Activated effector memory CD4-positive, alpha-beta T cell treated with anti-CD3 and anti-CD28 coated beads, Interleukin-2, amount 50 U/mL, for 16 hours (primary cell): ENCODE data around the gene MCF2.
"Not testable (repeated sequence)": the region's sequence is repeated elsewhere in the genome, so short reads cannot be mapped to it uniquely, and the experiment has no call there.

ENCODE experiments used
- DNase-seq: peaks from one replicate; pipeline ENCODE4 v3.0.0-alpha.2; 2020

Gene MCF2, protein sequence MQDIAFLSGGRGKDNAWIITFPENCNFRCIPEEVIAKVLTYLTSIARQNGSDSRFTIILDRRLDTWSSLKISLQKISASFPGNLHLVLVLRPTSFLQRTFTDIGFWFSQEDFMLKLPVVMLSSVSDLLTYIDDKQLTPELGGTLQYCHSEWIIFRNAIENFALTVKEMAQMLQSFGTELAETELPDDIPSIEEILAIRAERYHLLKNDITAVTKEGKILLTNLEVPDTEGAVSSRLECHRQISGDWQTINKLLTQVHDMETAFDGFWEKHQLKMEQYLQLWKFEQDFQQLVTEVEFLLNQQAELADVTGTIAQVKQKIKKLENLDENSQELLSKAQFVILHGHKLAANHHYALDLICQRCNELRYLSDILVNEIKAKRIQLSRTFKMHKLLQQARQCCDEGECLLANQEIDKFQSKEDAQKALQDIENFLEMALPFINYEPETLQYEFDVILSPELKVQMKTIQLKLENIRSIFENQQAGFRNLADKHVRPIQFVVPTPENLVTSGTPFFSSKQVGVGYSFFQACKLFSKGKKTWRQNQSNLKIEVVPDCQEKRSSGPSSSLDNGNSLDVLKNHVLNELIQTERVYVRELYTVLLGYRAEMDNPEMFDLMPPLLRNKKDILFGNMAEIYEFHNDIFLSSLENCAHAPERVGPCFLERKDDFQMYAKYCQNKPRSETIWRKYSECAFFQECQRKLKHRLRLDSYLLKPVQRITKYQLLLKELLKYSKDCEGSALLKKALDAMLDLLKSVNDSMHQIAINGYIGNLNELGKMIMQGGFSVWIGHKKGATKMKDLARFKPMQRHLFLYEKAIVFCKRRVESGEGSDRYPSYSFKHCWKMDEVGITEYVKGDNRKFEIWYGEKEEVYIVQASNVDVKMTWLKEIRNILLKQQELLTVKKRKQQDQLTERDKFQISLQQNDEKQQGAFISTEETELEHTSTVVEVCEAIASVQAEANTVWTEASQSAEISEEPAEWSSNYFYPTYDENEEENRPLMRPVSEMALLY

DNA sequence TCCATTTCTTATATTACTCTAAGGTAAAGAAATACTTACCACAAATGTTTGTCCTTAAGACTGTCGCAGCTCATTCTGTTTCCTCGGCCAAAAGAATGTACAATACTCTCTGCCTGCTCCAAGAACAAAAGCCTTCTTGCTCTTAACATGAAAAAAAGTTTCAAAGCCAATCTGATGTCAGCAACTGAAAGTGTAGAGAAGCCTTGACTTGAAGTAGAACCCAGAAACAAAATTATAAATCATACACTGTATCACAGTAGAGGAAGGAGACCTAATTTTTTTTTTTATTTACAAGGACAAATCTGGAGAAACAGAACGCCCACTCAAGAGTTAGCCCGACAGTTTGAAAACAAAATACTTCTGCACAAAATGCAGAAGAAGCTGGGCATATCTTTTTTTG, at the start of gene MCF2:
MCF2 (minus strand) TSS at position 101 of the 400 bp plus-strand sequence. CDS start 56,423 bp downstream, outside the sequence.
- no peak for DNase-seq

DNA sequence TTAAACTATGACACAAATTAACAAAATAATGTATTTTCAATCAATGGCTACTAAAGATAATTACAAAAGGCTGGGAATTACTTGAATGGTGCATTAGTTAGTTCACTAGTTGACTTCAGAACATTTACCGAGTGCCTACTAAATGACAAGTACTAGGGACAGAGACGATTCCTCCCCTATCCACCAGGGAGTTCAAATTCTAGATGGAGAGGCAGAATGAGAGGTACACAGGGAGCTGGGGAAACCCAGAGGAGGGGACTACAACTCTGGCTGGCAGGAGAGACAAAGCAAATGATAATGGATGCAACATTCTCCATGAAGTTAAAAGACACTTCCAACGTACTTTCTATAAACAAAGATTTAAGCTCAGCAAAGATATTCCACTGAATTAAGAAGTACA, 43.1 kb upstream of the MCF2 start:
- DNase-seq, result no peak

DNA sequence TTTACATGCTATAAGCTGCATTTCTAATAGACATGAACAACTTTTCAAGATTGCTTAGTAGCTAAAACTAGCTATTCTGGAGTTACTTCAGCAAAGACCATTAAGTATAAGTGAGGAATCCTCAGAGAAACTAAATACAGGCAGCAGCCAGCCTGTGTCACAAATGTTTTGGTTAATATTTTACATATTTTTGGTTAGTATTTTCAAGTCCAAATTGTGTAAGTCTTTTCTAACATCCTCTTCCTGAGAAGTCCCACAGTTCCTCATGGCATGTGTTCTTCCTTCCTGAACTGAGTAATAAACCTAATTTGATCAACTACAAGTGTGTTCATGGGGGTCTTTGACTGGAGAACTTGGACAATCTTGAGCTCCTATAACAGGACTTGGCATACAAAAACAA, 42.4 kb upstream of the MCF2 start:
- DNase-seq, result no peak

DNA sequence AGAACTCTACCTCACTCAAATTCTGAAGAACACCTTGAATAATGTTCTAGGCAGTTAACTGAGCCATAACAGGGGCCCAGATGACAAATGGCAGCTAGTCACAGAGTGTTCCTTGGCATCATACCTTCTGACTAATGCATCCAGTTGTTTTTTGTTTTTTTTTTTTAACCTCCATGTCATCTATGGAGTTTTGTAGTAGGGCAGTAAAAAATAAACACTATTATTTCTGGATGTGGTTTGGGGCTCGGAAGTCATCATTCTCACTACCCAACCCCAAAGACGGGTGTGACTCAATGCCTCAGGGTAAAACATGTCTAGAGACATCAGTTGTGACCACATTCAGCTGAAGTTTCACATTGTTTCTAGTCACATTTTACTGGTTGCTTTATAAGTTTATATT, 31.2 kb upstream of the MCF2 start:
- no peak for DNase-seq

DNA sequence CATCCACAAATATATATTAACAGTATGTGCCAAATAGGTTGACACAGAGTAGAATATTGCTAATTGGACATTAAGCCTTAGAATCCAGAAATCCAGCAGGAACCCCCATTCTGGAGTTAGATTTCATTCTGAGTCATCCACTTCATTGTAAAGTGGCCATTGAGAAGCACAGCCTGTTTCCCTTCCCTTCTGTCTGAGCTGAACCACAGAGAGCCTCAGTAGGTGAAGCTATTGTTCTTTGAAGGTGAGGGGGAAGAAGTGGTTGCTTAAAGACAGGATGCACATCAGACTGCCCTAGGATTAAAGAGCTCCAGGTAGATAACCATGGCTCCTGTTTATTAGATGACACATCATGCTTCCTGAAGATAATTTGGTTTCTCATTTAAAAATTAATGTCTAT, 30.6 kb upstream of the MCF2 start:
- no peak for DNase-seq

DNA sequence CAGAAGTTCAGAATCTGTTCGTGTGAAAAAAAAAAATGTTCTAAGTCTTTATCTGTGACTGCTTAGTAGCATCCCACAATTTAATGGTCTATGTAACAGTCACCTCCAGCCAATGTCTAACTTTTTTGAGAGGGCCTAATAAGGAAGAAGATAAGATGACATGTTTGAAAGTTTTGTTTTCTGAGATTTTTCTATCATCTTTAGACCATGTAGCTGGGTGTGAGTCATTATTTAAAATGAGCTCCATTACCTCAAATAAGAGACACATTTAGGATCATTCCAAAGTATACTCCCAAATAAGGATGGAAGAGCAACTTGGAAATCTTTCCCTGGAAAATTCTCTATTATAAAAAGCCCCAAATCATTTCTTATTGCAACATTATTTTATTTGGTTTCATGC, 28.2 kb upstream of the MCF2 start:
- DNase-seq, result no peak

DNA sequence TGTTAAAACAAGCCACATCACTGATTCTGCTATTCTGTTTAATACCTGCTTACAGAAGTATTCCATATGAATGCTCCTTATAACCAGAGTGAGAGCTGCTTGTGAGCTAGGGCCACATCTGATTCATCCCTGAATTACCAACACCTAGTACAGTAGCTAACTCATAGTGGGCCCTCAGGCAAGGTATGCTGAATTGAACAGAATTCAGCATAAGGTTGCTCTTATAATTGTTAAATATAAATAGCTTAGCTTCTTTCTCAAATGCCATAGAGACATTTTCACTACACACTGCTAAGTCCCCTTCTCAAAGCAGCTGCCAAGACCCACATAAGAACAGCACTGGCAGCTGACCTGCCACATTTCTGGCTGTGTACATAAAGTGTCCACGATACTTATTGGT, 27.0 kb upstream of the MCF2 start:
- no peak for DNase-seq

DNA sequence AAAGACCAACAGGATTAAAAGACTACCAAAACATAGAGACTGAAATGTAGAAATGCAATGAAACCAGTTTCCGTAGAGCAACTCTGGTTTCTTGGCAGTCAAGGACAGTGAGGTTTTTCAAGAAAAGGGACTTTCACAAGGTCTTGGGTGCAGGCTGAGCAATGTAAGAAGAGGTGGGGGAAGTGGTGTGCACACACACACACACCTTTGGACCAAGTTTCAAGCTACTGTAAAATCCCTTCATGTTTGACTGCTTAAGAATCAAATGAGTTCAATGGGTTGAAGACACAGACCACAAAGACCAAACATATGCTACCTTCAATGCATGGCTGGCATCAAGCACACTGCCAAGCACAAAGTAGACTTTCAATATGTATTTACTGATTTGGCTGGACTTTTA, 17.8 kb upstream of the MCF2 start:
- no peak for DNase-seq

DNA sequence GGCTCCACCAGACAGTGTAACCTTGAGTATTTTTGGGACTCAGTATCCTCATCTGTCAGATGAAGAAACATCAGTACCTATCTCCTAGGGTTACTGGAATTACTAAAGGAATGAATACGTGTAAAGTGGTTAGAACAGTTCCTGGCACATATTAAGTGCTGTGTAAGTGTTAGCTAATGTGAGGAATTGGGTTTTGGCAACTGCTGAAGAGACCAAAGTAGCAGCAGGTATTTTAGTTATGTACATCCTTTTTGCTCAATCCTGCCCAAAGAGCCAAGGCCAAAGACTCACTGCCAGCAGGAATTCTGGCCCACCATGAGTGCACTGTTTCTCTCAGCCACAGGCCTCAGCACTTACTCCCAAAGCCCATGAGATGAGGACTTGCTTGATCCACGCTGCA, 16.7 kb upstream of the MCF2 start:
- no peak for DNase-seq

DNA sequence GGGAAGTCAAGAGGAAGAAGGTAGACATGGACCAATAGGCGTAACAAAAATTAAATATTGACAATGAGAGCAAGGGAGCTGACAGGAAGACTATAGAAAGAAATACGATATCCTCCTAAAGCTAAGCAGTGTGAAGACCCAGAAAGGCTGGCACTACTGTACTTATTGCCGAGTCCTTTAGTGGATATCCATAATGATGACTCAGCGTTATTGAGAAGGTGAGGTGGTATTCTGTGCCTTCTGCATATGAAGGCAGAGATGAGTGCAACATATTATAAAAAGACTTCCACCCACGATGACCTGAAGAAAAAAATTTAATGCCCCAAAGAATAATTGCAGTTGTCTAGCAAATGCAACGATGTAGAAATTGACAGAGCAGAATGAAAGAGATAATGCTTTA, 13.0 kb upstream of the MCF2 start:
- DNase-seq, result no peak

DNA sequence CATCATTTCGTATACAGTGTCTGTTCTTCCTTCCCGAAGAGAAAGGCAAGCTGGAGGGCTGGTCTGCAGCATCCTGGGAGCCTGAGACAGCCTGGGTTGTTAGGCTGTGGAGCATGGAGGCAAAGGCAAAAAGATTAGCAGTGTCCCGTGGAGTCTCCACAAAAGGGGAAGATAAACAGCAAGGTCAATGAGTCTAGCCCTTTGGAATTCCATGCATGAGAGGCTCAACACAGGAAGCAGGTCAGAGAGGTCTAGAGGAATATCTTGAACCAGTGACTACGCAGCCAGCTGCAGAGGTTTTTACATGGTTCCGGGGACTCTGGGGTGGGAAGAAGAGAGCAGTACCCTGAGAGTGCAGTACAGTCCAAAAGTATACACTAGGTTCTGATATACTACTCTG, 12.2 kb upstream of the MCF2 start:
- no peak for DNase-seq

DNA sequence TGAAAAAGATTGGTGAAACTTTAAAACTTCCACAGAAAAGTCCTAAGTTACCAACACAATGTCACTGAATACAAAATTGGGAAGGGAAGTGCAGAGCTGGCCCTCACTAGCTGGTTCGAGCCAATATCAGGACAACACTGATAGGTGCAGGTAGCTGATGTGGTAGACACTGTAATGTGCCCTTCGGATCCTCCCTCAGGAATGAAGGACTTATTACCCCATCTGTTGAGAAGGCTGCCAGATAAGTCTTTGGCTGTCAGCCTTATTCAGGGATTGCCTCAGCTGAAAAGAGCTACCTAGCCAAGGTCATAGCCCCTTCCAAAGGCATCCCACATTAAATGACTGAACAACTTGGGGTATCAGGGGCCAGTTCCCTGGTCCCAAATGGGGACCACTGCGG, 5.3 kb downstream of the MCF2 start:
- no peak for DNase-seq

DNA sequence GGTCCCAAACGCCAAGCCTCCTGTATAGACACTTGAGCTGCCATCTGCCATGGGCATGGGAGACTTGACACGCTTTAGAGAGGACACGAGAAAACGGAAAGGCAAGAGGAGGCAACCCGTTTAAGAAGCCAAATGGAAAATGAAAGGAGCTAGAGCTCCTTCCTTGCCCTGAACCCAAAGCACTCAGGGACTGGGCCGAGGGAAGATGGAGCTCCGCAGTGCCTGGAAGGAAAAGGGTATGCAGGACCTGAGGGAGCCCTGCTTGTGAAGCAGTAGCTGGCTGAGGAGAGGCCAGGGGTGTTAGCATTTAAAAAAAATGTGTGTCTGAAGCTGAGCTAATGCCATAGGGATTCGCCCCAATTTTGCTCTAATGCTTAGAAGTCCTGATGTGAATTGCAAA, 15.1 kb downstream of the MCF2 start:
- DNase-seq, result no peak

DNA sequence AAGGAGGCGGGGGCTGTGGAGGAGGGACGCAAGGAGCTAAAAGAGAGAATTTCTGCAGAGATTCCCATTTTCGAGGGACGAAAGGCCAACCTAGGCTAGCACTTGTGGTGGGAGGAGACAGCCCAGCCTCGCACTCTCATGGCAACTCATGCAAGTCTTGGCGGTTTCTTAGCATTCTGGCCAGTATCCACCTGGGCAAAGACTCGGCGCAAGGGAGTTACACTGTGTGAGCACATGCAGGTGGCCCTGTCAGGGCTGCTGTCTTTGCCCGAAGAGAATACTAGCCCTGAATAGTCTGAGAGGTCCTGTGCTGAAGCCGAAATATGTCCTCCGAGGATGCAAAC, 15.5 kb downstream of the MCF2 start:
- no peak for DNase-seq

DNA sequence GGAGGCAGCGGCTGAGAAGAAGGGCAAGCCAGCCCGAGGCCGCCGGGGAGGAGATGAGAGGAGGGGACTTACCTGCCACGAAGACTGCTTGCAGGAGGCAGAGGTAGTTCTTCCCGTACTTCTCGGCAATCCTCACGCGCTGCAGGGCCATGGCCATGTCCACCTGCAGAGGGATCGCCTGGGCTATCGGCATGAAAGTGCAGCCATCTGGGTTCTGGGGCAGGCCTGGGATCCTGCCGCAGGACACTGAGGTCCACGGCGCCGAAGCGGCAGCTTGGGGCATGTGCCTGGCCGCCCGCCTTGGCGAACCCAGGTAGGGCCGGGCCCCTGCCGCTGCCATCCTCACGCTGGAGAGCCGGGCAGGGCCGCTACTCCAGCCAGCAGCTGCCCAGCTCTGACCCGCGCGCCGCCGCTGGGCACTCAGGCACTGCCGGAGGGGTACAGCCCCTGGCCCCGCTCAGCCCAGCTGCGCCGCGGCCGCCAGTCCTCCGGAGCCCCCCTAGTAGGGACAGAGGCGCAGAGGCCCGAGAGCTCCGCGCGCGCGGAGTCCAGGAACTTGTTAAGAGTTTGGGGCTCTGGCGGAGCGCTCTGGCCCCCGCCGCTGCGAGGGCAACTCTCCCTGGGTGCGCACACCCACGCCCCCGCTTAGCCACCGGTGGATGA, 16.0 kb downstream of the MCF2 start:
- no peak for DNase-seq

DNA sequence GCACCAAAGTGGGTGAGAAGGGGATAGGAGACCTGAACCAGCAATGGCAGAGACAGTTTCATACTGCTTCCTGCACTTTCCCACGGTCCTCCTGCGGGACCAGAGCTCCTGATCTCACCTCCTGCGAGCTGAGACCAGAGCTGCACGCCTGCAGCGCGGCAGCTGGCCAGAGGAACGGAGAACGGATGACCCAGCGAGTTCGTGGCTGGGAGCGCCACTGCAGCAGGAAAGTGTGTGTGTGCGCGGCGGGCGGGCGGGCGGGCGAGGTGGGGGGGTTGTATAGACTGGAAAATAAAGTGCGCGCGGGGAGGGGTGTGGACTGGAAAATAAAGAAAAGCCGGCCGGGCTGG, 16.5 kb downstream of the MCF2 start:
- no peak for DNase-seq

DNA sequence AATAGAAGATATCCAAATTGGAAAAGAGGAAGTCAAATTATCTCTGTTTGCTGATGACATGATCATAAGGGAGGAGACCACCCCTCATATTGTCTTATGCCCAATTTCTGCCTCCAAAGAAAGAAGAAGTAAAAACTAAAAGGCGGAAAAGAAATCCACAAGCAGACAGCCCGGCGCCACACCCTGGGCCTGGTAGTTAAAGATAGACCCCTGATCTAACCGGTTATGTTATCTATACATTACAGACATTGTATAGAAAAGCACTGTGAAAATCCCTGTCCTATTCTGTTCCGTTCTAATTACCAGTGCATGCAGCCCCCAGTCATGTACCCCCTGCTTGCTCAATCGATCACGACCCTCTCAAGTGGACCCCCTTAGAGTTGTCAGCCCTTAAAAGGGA, 22.8 kb downstream of the MCF2 start:
- not testable (repeated sequence) for DNase-seq

DNA sequence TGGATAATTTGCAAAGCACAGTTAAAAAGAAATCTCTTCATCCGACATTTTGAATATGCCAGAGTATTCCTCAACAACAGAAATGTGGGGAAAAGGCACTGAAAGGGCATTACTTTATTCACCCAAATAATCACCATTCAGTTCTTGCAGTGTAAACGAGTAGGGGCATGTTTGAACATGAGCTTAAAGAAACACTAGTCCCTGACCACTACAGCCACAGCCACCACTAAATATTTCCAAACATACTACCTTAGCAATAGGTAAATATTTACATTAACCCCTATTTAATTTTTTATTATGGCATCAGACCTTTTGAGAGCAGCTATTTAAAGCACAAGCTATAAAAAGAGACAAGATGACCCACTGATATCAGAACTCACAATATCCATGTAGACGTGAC, 27.6 kb downstream of the MCF2 start:
- DNase-seq, result no peak

DNA sequence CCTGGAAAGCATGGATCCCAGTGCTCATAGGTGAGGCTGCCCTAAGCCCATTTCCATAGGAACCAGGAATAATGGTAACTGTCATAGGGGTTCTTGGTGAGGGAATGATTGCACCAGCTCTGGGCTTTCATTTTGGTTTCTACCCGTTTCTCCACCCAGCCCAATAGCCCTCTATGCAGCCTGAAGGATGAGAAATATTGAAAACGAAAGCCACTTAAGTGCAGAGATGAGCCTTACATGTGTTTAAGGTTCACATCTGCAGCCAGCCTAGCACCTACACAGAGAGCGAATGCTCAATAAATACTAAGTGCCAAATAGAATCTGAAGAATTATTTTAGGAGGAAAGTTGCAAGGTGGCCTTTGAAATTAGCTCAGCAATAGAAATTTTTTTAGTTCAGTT, 60.4 kb downstream of the MCF2 start:
- no peak for DNase-seq

DNA sequence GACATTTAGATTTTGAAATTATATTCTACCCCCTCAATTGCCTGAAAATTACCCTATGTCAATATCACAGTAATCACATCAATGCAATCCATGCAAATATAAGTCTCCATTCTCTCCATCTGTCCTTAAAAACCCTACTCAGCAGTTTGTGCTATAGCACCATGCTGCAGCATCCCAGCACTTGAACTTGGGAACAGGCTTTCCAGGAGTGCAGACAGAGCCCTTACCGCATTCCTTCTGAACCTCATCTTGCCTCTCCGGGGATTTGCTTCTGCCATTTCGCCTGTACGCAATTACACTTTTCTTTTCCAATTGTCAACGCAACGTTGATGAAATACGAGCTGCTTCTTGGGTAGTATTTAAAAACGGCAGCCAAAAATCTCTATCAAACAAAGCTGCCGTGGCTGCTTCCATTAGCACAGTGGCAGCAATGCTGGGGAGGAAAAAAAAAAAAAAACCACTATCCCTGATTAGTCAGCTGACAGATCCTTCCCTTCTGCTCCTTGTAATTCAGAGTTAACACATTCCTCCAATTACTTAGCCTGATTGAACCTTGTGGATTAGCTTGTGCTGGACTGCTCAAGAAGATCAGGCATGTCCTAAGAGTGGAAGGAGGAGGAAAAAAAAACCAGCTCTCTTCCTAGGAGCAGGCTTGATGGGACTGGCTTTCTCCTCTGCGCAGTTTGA, 65.6 kb downstream of the MCF2 start:
- no peak for DNase-seq

DNA sequence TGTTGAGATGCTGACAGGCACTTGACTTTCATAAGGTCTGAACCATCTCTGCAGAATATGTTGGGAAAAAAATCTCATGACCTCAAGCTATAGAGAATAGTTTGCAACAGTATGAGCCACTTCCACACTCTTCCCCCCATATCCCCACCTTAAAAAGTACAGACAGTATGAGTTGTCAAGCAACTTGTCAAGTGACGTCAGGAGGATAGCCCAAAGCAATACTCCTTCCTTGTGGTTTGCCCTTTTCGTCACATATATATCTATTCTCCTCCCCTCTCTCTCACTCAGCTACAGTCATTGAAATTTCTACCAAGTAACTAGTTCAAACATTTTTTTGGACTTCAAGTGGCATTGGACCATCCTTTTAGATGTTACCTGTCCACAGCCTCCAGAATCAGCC, 67.7 kb downstream of the MCF2 start:
- DNase-seq, result no peak

DNA sequence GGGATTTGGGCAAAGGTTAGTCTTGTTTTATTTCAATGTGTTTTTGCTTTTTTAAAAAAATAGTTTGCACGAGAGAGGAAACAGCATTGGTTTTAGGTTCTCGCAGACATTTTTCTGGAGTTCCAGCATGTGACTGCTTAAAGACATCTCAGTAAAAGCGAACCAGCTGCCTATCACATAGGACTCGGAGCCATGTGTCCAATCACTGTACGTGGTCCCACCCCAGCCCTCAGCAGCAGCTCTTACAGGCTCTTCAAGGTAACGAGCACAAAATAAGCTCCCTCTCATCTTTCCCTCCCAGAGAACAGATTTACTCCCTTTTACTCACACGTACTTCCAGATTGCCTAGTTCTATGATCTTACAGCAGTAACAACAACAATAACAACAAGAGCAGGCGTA, 68.7 kb downstream of the MCF2 start:
- no peak for DNase-seq

DNA sequence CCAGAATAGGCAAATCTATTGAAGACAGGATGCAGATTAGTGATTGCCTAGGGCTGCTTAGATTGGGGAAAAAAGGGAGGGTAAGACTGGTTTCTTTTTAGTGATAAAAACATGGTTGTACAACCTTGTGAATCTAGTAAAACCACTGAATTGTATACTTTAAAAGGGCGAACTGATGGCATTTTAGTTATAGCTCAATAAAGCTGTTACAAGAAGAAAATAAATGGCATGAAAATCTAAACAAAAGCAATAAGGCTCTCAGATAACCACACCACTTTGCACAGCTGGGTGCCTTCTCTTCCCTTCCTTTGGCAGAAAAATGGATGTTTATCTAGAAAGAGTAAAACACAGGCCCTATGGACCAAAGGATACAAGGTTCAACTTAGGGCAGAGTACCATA, 107.9 kb downstream of the MCF2 start:
- DNase-seq, result no peak
